ENCODE results near the gene ZCWPW1. TPM values are rescaled to one million over a fixed set of nuclear protein-coding genes. Genes with fewer than 3 reads are reported as not detected.
A peak's percentile ranks its signal among the peaks of the same experiment; 100 is the strongest.
"Not testable (repeated sequence)": the region's sequence is repeated elsewhere in the genome, so short reads cannot be mapped to it uniquely, and the experiment has no call there.

Gene ZCWPW1
- total RNA-seq, 2 donors from 2014 or later: 5.5 to 34.6 TPM

DNA sequence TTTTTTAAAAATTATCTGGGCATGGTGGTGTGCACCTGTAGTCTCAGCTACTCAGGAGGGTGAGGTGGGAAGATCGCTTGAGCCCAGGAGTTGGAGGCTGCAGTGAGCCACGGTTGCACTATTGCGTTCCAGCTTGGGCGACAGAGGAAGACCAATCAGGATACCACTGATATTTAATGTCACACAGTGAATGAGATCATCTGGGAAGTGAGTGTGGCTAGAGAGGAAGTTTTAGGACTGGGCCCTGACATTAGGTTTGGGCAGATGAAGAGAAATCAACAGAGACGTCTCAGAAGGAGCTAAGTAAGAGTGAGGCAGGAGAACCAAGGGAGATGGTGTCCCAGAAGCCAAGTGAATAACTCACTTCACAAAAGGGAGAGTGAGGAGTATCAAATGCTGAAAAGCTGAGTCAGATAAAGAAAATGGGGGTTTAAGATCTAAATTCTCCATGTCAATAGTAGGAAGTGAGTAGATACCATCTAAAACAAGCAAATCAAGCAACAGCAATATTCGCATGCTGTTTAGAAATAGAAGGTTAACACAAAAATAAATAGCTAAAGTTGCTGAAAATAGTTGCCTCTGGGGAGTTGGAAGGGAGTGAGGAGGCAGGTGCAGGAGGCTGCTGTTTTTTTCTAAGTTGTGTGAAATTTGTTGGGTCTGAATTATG is 43.7 kb downstream of the ZCWPW1 start:
- no peak for DNase-seq (ENCODE audit: low spot score)
- no peaks in the 10 kb centered on the region for H3K4me1 ChIP-seq (replicated peaks)
- TF ChIP-seq, protein P1, sequence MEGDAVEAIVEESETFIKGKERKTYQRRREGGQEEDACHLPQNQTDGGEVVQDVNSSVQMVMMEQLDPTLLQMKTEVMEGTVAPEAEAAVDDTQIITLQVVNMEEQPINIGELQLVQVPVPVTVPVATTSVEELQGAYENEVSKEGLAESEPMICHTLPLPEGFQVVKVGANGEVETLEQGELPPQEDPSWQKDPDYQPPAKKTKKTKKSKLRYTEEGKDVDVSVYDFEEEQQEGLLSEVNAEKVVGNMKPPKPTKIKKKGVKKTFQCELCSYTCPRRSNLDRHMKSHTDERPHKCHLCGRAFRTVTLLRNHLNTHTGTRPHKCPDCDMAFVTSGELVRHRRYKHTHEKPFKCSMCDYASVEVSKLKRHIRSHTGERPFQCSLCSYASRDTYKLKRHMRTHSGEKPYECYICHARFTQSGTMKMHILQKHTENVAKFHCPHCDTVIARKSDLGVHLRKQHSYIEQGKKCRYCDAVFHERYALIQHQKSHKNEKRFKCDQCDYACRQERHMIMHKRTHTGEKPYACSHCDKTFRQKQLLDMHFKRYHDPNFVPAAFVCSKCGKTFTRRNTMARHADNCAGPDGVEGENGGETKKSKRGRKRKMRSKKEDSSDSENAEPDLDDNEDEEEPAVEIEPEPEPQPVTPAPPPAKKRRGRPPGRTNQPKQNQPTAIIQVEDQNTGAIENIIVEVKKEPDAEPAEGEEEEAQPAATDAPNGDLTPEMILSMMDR (IDR thresholded peaks at IDR 0.05): no peak
- TF ChIP-seq POLR2A (IDR thresholded peaks at IDR 0.05) (no peak), POLR2AphosphoS5 (IDR thresholded peaks at IDR 0.05) (no peak)
- H3K27ac ChIP-seq: no peak overlapping the region
- H3K36me3 ChIP-seq: no peaks in the 10 kb centered on the region
- H3K27me3 ChIP-seq (replicated peaks; ENCODE audit: insufficient read depth): no peaks in the 10 kb centered on the region
- no peaks in the 10 kb centered on the region for H3K9me3 ChIP-seq
- intact Hi-C loops (cut with DNase I): no loop called here
- H3K4me3 ChIP-seq: no peak overlapping the region
- WGBS: 67% methylated on average over 6 of the region's 6 CpGs

DNA sequence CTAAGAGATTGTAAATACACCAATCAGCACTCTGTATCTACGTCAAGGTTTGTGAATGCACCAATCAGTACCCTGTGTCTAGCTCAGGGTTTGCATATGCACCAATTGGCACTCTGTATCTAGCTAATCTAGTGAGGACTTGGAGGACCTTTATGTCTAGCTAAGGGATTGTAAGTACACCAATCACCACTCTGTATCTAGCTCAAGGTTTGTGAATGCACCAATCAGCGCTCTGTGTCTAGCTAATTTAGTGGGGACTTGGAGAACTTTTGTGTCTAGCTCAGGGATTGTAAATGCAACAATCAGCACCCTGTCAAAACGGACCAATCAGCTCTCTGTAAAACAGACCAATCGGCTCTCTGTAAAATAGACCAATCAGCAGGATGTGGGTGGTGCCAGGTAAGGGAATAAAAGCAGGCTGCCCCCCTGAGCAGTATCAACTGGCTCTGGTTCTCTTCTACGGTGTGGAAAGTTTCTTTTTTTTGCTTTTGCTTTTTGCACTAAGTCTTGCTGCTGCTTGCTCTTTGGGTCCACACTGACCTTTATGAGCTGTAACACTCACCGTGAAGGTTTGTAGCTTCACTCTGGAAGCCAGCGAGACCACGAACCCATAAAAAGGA is 46.2 kb downstream of the ZCWPW1 start:
- 60% methylated on average over 8 of the region's 8 CpGs for WGBS

GRCh38 chr7:100381531-100382233 is 46.8 kb downstream of the ZCWPW1 start:
- H3K27ac ChIP-seq; H3K4me3 ChIP-seq; intact Hi-C loops (cut with DNase I); DNase-seq (ENCODE audit: low spot score); H3K9me3 ChIP-seq; H3K27me3 ChIP-seq (replicated peaks; ENCODE audit: insufficient read depth); H3K36me3 ChIP-seq; H3K4me1 ChIP-seq (replicated peaks): not testable (repeated sequence)
- WGBS: 78% methylated on average over 31 of the region's 49 CpGs

More for the DNA sequence above, 46.2 kb downstream of the ZCWPW1 start:
- H3K4me3 ChIP-seq; H3K27me3 ChIP-seq (replicated peaks; ENCODE audit: insufficient read depth); H3K4me1 ChIP-seq (replicated peaks); DNase-seq (ENCODE audit: low spot score); H3K36me3 ChIP-seq; intact Hi-C loops (cut with DNase I); H3K27ac ChIP-seq; H3K9me3 ChIP-seq: not testable (repeated sequence)

GRCh38 chr7:100380196-100380595 is 48.3 kb downstream of the ZCWPW1 start:
- 78% methylated on average over 4 of the region's 4 CpGs for WGBS
- Histone ChIP-seq H3K27ac (no peak overlapping the region), H3K4me1 (replicated peaks) (peaks cover 2% of the 10 kb centered on the region), H3K9me3 (no peaks in the 10 kb centered on the region), H3K4me3 (no peak overlapping the region), H3K36me3 (no peaks in the 10 kb centered on the region), H3K27me3 (replicated peaks; ENCODE audit: insufficient read depth) (no peaks in the 10 kb centered on the region)
- intact Hi-C loops (cut with DNase I): no loop called here
- TF ChIP-seq, protein P1 (IDR thresholded peaks at IDR 0.05): no peak
- TF ChIP-seq POLR2AphosphoS5 (IDR thresholded peaks at IDR 0.05) (no peak), POLR2A (IDR thresholded peaks at IDR 0.05) (no peak)
- DNase-seq (ENCODE audit: low spot score): no peak

- Histone ChIP-seq H3K27ac (no peak overlapping the region), H3K4me1 (replicated peaks) (peaks cover 2% of the 10 kb centered on the region), H3K36me3 (no peaks in the 10 kb centered on the region), H3K9me3 (no peaks in the 10 kb centered on the region), H3K27me3 (replicated peaks; ENCODE audit: insufficient read depth) (no peaks in the 10 kb centered on the region), H3K4me3 (no peak overlapping the region)
- no peak for DNase-seq (ENCODE audit: low spot score)
- intact Hi-C loops (cut with DNase I): no loop called here
- TF ChIP-seq POLR2AphosphoS5 (IDR thresholded peaks at IDR 0.05) (peak; percentile 83), POLR2A (IDR thresholded peaks at IDR 0.05) (no peak)
- TF ChIP-seq, protein P1 (IDR thresholded peaks at IDR 0.05): no peak
- 53% methylated on average over 4 of the region's 4 CpGs for WGBS
Measured at GRCh38 chr7:100378114-100378755, 50.3 kb downstream of the ZCWPW1 start.

Data from prostate gland (tissue), 2 donors.